GM19438 (cell line): ENCODE measurements around the gene NPAS2.

ENCODE experiments used
- ATAC-seq: cut with Tn5 transposase; IDR thresholded peaks from one replicate; pipeline ENCODE4 v1.9.1; 2021; ENCODE audit warnings: low read depth; ENCODE audit not compliant: unreplicated experiment

The NPAS2 gene

GRCh38 chr2:100793220-100793619, 26.7 kb upstream of the NPAS2 start:
- ATAC-seq: no peak

- no peak for ATAC-seq
Observed at GRCh38 chr2:100793982-100794381, 26.0 kb upstream of the NPAS2 start.

- ATAC-seq: no peak
Observed at GRCh38 chr2:100796499-100797100, 23.3 kb upstream of the NPAS2 start.

GRCh38 chr2:100799686-100800085, 20.3 kb upstream of the NPAS2 start:
- no peak for ATAC-seq

GRCh38 chr2:100800915-100801314, 19.0 kb upstream of the NPAS2 start:
- no peak for ATAC-seq

- ATAC-seq: no peak
Observed at GRCh38 chr2:100801402-100801801, 18.5 kb upstream of the NPAS2 start.

GRCh38 chr2:100802066-100802465, 17.9 kb upstream of the NPAS2 start:
- no peak for ATAC-seq

- no peak for ATAC-seq
Observed at GRCh38 chr2:100803334-100803733, 16.6 kb upstream of the NPAS2 start.

- ATAC-seq: no peak
Observed at GRCh38 chr2:100806550-100806949, 13.4 kb upstream of the NPAS2 start.

GRCh38 chr2:100807707-100808106, 12.2 kb upstream of the NPAS2 start:
- ATAC-seq: no peak

GRCh38 chr2:100808582-100808981, 11.4 kb upstream of the NPAS2 start:
- ATAC-seq: no peak

- ATAC-seq: no peak
Observed at GRCh38 chr2:100809506-100809905, 10.4 kb upstream of the NPAS2 start.

- no peak for ATAC-seq
Observed at GRCh38 chr2:100810603-100811145, 9.3 kb upstream of the NPAS2 start.

- no peak for ATAC-seq
Observed at GRCh38 chr2:100812116-100812515, 7.8 kb upstream of the NPAS2 start.

- no peak for ATAC-seq
Observed at GRCh38 chr2:100812573-100812972, 7.4 kb upstream of the NPAS2 start.

GRCh38 chr2:100813527-100813926, 6.4 kb upstream of the NPAS2 start:
- no peak for ATAC-seq

- ATAC-seq: no peak
Observed at GRCh38 chr2:100814043-100814442, 5.9 kb upstream of the NPAS2 start.

- no peak for ATAC-seq
Observed at GRCh38 chr2:100814453-100814852, 5.5 kb upstream of the NPAS2 start.

GRCh38 chr2:100817388-100817985, 2.5 kb upstream of the NPAS2 start:
- ATAC-seq: no peak

GRCh38 chr2:100818003-100818605, 1.8 kb upstream of the NPAS2 start:
- no peak for ATAC-seq

GRCh38 chr2:100818606-100819369, 1.2 kb upstream of the NPAS2 start:
- no peak for ATAC-seq

GRCh38 chr2:100820273-100820522, 259 bp downstream of the NPAS2 start:
- no peak for ATAC-seq
